GM18505 (cell line): ENCODE data around the gene LCP1.
"Not testable (repeated sequence)": the region's sequence is repeated elsewhere in the genome, so short reads cannot be mapped to it uniquely, and the experiment has no call there.

Source experiments
- ATAC-seq: cut with Tn5 transposase; IDR thresholded peaks from one replicate; pipeline ENCODE4 v1.9.1; 2021; ENCODE audit not compliant: unreplicated experiment
- POLR2A ChIP-seq: IDR thresholded peaks from 4 replicates; pipeline ENCODE4 v1.6.1; 2011; ENCODE audit warnings: borderline replicate concordance; ENCODE audit not compliant: insufficient read depth, insufficient read length; ENCODE audit errors: extremely low read depth

Gene LCP1

GRCh38 chr13:46173656-46174055, 8.3 kb downstream of the LCP1 start:
- peak; percentile 20 for TF ChIP-seq POLR2A
- no peak for ATAC-seq

DNA sequence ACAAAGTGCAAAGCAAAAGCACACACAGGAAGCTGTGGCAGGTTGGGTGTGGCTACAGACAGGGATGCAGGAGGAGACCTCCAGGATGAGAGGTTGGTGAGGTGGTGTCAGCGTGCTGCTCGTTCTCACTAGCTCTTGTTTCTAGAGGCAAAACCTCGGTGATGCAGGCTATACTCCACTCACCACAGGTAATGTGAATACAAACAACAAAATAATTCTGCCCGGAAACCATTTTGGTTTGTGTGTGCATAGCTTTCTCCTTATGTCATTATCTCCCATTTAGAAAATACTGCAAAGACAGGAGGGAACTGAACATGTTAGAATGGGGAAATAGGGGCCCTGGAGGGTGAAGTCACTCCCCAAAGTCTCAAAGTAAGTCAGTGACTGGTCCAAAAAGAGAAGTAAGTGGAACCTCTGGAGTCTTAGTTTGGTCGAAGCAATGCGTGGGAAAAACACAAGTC, 9.4 kb downstream of the LCP1 start:
- TF ChIP-seq POLR2A, result peak; percentile 33
- no peak for ATAC-seq

- no peak for ATAC-seq
- no peak for TF ChIP-seq POLR2A
Observed at GRCh38 chr13:46171739-46172138, 10.2 kb downstream of the LCP1 start.

- no peak for TF ChIP-seq POLR2A
- ATAC-seq, result no peak
Observed at GRCh38 chr13:46171217-46171616, 10.8 kb downstream of the LCP1 start.

GRCh38 chr13:46170687-46171086, 11.3 kb downstream of the LCP1 start:
- no peak for TF ChIP-seq POLR2A
- ATAC-seq, result no peak

DNA sequence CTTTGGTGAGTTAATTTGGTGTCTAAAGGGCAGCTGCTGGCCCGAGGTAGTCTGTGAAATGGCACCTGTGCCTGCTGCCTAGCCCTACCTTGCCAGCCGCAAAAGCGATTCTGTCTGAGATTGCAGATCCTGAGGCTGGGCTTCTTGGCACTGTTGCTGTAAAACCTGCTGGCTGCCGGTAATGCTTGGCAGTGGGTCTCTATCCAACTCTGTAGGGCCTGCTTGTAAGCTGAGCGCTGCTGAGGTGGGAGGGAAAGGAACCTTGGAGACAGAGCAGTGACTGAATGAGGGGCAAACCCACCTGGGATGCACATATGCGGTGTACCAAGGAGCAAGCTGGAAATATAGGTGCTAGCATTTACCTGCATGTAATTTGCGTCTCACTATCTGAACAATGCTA, 11.7 kb downstream of the LCP1 start:
- ATAC-seq, result no peak
- TF ChIP-seq POLR2A, result peak; percentile 21

GRCh38 chr13:46169758-46170157, 12.2 kb downstream of the LCP1 start:
- no peak for ATAC-seq
- TF ChIP-seq POLR2A, result no peak

GRCh38 chr13:46168783-46169182, 13.2 kb downstream of the LCP1 start:
- no peak for TF ChIP-seq POLR2A
- ATAC-seq, result no peak

DNA sequence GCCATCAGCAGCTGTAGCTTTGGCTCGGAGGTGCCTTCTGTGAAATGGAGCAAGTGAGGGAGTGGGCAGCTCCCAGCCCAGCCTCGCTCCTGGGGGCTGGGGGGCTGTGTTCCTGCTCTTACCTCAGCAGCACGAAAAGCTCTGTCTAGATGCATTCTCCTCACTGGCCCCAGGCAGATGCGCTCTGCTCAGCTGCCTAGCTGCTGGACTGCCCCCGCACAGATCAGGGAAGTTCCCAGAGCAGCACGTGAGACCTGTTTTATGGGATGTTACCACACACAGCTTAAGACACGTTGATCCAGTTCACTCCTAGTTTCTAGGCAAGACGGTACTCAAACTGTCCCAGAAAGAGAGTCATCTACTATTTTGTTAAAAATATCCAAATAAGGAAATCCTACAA, 13.6 kb downstream of the LCP1 start:
- ATAC-seq, result no peak
- peak; percentile 71 for TF ChIP-seq POLR2A

- peak; percentile 36 for TF ChIP-seq POLR2A
- ATAC-seq, result no peak
Observed at GRCh38 chr13:46166947-46167610, 14.9 kb downstream of the LCP1 start.

- TF ChIP-seq POLR2A, result no peak
- ATAC-seq, result no peak
Observed at GRCh38 chr13:46166224-46166584, 15.8 kb downstream of the LCP1 start.

- peak; percentile 13 for TF ChIP-seq POLR2A
- ATAC-seq, result peak; percentile 46
Observed at GRCh38 chr13:46165485-46166223, 16.3 kb downstream of the LCP1 start.

DNA sequence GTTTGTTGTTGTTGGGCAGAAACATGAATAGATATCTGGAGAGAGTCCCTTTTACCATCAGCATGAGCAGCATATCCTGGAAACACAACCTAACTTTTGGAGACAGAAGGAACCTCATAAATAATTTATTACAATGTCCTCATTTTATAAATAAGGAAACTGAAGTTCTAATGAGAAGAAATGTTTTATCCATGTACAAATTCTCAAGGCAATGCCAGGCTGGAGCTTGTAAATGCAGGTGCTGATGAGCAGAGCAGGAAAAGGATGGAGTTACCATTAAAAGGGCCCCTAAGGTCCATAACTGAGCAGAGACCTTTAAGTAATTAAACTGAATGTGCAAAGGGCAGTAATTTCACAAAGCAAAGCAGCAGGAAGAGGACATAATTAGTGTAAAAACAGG, 17.3 kb downstream of the LCP1 start:
- no peak for TF ChIP-seq POLR2A
- no peak for ATAC-seq

GRCh38 chr13:46162741-46163140, 19.2 kb downstream of the LCP1 start:
- ATAC-seq, result not testable (repeated sequence)

DNA sequence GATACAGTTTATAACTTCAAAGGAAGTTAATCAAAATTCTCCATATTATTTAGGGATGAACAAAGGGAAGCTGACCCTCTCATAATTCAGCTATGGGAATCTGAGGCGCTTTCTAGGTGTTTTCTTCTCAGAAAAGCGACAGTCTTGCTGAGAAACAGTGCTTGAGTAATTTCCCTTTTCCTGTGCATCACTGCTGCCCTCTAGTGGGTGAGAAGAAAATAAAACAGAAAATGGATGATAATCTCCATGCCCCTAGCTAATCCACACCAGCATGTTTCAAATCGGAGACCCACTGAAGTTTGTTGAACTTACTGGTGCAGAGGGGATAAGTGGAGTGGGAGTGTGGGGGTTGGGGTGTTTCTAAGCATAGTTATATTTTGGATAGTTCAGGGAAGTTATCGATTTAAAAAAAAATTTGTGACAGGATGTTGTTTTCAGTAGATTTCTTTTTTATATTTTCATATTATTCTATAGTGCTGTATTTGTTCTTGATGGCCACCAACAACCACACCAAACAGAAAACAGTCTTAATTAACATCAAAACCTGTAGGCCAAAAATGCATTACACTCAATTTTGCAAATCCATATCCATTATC, 21.4 kb downstream of the LCP1 start:
- no peak for TF ChIP-seq POLR2A
- no peak for ATAC-seq

GRCh38 chr13:46160065-46160464, 21.9 kb downstream of the LCP1 start:
- no peak for ATAC-seq

More at GRCh38 chr13:46160065-46160464, 21.9 kb downstream of the LCP1 start:
- TF ChIP-seq POLR2A, result peak; percentile 36
